ENCODE measurements around the gene NHLH2.

Gene NHLH2

DNA sequence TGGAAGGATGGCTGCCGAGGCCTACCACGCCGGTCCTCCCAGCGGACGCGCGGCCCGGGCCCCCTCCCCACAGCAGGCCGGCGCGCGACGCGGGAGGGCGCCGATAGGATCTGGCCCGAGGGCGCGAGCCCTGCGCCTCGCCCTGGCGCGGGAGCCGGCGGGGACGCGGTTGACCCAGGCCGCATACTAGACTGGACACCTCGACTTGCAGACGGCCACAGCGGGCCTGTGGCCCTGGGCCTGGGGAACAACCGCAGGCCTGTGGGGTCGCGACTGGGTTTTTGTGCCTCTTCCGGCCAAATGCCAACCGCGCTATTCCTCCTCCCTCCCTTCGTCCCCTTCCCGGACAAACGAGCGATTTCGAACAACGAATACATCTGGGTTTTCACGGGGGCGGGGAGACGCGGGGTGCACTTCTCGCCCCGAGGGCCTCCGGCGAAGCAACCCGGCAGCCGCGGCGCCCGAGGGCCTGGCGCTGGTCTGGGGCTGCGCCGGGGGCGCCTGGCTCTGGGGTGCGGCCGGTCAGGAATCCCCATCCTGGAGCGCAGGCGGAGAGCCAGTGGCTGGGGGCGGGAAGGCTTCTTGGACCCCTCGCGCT is 2.4 kb downstream of the NHLH2 start:
- no peak for DNase-seq (ENCODE audit: low read depth)

DNA sequence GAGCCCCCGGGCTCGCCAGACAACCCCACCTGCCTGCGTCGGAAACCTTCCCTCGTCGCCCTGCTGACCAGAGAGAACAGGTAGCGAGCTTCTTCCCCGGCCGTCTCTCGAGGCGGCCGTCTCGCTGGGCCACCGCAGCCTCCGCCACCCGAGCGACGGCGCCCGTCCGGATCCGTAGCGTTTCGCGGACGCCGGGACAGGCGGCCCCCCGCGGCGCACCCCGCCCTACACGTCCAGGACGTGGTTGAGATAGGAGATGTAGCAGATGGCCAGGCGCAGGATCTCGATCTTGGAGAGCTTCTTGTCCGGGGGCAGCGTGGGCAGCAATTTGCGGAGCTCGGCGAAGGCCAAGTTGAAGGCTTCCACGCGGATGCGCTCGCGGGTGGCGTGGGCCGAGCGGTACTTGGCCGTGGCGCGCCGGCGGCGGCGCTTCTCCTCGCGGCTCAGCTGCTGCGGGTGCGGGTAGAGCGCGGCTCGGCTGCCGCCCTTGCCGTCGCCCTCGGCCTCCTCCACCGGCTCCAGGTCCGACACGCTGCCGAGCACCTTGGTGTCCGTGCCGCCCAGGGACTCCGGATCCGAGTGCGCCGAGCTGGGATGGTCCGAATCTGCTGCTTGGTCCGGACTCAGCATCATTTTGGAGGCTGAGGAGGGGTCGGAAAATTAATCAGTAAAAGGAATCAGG is 3.0 kb downstream of the NHLH2 start:
- DNase-seq (ENCODE audit: low read depth), result no peak

DNA sequence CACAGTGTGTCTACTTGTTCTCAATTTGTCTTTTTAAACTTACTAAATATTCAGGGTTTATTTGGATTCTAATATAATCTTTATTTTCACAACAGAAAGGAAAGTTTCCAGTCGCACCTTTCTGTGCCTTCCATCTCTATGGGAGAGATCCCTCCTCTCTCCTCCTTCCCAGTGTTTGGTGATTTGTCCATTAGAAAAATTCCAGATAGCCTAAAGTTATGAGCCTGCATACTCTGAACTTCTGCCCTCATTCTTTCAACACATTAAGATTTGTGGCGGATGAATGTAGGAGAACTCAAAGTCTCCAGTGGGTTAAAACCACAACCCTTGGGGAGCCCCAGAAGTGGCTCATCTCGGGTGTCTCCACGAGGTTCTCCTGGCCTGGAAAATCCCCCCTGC is 3.6 kb downstream of the NHLH2 start:
- DNase-seq (ENCODE audit: low read depth), result no peak

DNA sequence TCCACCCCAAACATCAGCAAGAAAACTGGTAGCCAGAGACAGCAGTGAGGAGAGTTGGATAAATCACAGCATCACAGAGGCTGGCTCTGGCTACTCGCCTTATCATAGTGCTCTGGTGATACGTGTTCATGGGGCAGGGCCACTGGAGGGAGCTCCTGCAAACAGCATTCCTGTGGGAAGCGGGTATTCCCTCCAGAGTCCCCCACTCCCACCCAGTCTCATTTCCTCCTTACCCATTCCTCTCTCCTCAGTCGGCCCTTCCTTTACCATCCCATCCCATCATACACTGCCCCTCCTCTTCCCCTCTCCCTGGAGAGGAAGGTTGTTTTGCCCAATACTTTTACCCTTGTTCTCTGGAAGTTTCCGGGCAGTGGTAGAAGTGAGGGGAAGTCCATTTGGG is 7.1 kb downstream of the NHLH2 start:
- DNase-seq (ENCODE audit: low read depth), result no peak

DNA sequence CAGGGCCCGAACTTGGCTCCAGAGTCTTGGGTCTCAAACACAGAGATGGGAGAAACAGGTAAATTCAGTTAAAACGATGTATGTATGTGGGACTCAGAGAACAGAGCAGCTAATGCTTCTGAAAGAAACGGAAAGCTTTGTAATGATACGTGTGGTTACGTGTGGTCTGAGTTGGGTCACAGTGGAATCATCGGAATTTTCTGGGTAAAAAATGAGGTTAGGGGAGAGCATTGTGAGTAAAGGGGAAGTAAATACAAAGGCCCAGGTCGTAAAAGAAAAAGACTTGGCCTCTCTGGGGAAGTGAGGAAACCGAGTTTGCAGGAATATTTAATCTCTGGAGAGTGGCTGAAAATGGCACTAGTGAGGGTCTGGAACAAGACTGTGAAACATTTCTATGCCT is 8.3 kb downstream of the NHLH2 start:
- no peak for DNase-seq (ENCODE audit: low read depth)

DNA sequence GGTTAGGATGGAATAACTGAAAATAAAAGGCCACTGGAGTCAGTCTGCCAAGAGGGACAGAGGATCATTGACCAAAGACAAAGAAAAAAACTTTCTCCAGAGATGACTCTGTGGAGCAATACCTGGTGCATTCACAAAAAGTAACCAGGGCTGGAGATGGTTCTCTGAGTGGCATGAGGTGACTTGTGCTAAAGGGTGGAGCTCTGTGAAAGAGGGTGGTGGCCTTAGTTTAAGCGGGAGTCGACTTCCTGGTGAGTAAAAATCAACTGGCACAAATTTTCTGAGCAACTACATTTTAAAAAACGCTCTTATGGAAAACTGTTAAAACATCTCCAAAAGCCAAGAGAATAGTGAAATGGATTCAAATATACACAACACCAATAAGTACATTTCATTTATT is 10.0 kb downstream of the NHLH2 start:
- no peak for DNase-seq (ENCODE audit: low read depth)

DNA sequence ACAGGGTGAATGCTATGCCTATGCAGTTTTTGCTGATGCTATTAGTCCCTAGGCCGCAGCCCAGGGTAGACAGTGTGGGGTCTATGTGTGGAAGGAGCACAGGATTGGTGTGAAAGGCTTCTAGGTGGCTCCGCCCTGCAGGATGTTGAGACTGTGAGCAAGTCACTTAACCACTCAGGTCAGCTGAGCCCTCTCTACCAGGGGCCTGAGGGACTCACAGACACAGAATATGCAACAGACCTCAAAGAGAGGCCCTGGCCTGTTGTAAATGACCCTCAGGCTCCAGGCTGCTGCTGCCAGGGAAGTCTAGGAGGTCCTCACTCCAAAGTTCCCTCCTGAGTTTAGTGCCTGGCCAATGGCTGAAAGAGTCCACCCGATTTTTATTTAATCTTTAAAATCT is 11.0 kb downstream of the NHLH2 start:
- DNase-seq (ENCODE audit: low read depth), result no peak

DNA sequence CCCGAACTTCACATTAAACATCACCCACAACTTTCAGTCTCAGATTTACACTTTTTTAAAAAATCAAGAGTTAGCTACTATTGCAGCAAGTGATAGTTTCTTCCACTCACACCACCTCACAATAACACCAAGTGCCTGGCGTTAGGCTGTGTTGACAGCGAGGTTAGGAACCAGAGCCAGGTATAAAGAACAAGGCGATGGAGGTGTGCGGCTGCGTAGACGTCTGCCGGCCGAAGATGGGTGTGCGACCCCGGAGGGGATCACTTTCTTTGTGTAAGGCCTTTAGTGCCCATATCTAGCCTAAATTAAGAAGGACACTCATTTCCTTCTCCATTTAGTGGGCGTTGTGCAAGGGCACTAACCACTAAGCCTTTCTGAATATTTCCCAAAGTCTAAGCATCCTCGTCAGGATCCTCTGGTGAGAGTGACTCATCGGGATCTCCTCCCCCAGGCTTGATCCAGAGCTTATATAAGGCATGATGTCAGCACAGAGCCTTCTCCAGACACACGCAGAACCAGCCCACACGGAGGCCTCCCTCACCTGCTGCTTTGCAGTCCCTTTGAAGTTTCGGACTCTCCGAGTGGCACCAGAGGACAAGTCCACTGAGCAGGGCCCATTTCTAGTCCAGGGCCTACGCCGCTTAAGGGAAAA is 11.8 kb downstream of the NHLH2 start:
- DNase-seq (ENCODE audit: low read depth), result no peak

DNA sequence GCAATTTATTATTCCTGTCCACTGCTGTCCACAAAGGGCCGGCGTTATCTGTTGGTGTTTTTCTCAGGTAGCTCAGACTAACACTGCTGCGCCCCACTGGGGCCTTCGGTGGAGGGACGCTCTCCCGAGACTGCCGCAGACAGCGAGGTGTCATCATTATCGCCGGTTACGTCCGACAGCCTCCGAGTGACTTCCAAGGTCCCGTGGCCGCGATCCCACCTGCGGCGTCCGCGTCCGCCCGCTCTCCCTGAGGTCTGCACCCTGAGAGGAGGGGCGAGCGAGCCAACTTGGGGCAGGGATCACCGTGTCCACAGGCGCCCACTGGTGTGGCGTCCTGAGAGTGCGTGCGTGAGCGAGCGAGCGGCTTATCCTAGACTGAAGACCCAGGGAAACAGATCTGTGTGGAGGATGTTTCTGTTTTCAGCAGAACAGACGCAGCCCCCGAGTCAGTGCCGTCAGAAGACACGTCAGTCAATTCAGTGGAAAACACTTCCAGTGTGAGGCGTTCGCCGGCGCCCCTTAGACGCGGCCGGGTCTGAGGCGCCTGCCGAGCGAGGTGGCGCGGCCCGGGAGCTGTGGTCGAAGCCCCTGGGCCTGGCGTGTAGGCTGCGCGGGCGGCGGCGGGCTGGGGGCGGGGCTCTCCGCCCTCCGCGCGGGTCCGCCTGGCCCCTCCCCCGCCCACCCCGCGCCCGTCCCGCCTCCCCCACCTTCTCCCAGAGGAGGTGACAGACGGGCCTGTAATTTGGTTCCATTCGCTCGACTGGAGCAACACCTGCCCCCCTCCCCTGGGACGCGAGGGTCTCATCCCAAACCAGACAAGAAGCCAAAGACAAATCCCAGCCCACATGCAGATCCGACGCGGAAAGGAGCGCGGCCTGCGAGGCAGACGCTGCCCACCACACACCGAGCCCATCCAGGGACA is 12.6 kb downstream of the NHLH2 start:
- DNase-seq (ENCODE audit: low read depth), result no peak

DNA sequence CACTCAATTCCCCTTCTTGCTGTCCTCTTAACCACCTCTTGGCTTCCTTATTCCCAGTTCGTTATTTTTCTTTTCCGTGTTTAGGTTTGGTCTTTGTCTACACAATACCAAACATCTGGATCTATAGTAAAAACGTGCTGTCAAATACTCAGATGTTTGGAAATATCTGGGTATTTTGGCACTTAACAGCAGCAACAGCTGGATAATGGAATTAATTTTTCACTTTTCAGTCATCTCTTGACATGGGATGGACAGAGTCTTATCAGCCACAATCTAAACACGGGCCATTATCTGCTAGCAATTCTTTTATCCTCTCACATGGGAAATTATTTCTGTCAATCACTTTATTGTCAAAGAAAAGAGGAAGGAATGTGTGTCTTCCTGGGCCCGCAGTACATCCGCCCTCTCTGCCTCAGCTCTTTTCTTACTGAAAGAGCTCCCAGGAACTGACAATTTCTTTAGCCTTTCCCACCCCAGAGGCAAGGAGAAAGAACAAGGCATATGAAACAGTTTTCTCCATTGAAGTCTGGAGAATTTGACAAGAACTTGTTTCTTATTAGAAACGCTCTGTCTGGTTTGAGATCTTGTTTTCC is 13.4 kb downstream of the NHLH2 start:
- DNase-seq (ENCODE audit: low read depth), result no peak

DNA sequence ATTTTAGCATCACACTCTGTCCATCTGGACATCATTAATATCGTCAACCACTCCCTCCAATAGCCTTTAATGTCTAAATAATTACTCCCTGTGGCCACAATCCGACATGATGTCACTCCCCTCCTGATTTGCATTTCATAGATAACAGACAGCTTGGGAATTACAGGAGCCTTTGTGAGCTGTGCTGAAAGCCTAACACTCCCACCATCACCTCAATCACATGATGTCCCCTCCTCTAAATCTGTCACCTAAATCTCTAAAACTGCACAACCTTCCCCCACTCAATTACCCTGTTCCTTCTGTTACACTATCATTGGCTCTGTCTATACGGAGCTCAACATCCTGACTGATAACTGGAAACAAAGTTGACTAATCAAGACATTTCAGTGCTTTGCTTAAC is 14.3 kb downstream of the NHLH2 start:
- no peak for DNase-seq (ENCODE audit: low read depth)

DNA sequence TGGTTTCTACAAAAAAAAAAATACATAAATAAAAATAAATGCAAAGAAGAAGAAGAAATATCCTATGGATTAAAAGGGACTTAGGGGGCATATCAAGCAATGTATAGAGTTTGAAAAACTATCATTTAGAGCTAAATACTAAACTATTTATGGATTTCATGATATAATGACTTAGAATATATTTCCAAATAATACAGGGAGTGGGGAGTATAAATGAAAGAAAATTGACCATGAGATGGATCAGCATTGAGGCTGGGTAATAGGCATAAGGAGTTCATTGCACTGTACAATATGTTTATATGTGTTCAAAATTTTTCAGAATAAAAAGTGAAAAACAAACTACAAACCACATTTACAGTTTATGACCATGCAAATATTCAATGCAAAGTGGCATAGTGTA is 18.8 kb downstream of the NHLH2 start:
- no peak for DNase-seq (ENCODE audit: low read depth)

DNA sequence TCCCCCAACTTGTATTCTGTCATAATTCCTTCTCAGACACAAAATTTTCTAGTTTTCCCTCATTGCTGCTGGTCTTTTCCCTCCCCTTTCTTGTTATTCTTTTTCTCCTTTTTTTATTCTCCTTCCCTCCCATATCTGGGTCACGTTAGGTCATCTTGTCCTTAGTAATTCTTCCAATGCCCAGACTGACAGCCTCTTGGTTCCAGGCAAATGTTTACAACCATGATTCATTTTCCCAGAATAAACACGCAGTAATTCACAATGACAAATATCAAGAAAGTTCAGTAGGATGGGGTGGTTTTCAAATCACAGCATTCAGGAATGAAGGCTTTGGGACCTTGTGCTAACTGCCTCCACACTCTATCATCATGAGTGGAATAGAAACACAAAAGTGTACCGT is 25.2 kb downstream of the NHLH2 start:
- DNase-seq (ENCODE audit: low read depth), result no peak

DNA sequence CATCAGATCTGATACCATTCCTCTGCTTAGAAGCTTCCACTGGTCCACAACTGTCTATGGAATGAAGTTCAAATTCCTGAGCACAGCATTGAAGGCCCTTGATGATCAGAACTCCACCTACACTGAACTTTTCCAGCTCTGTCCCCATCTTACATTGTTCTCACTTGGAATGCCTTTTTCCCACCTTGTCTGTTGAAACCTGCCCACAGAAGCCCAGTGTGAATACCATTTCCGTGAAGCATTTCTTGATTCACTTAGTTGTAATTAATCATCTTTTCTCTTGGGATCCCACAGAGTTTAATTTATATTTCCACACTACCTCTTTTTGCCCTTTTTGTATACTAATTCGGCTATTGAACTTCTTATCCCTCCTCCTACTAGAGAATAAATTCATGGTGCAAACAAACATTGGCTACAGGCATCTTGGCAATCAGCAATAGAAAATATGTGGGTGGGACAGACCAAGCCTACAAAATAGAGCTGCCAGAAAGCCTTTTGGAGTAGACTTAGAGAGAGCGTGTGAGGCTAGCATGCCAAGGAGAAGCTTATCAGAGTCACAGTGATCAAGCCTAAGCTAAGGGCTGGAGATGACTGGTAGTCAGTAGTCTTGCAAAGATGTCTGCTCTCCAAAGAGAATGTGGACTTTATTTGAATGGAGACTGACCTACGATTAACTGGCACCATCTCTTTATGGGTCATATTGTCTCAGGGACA is 26.1 kb downstream of the NHLH2 start:
- DNase-seq (ENCODE audit: low read depth), result no peak

DNA sequence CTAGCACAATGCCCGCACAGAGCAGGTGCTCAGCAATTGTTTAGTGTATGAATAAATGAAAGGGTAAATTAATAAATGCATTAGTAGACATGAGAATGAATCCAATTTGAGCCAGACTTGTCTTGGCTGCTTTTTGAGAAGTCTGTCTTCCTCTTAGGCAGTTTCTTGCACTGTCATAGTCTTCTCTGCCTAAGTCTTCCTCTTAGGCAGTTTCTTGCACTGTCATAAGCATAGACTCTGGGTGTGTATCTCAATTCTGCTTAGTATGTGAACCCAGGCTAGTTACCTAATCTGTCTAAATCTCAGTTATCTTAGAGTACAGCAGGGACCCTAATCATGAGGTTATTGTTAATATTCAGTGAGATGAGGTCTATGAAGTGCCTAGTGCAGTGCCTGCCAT is 27.2 kb downstream of the NHLH2 start:
- no peak for DNase-seq (ENCODE audit: low read depth)

DNA sequence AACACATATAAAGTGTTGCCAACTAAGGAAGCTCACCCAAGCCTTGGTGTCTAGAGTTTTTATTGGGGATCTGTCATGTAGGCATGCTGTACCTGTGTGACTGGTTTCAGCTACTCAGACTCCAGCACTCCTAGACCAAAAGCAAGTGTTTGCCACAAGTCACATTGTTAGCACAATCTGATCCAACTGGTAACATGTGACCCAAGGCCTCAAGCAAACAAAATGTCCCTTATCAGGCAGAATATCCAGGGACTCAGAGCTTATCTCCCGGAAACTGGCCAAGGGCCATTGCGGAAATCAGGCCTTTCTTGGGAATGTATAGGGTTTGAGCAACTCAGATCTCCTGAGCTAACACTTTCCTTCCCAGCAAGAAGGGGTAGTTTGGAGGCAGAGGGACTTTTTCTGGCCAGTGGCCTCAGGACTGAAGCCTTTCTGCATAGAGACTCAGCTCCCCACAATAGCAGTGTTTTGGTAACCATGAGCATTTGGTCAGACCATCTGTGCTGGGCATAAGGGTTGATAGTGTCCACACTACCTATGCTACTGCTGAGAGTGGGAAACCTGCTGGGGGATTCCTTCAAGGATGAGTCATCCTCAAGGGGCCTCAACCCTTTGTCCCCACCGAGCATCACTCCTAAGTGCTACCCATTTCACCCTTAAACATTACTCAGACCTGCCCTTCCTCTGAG is 29.6 kb downstream of the NHLH2 start:
- DNase-seq (ENCODE audit: low read depth), result no peak

DNA sequence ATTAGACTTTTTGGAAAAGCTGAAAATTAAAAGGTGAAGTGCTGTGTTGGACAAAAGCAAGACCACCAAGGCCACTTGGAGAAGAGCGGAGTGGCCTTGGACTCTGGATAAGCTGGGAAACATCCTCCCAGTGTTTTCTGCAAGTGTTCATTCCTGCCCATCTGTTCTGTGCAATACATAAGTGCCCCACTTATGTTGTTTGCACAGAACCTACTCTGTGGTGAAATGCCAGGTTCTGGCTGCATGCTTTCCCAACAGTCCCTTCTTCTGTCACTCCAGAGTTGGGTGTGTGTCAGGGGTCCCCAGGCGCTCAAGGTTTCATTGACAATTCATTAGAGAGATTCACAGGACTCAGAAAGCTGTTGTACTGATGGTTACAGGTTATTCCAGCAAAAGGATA is 30.3 kb downstream of the NHLH2 start:
- no peak for DNase-seq (ENCODE audit: low read depth)

DNA sequence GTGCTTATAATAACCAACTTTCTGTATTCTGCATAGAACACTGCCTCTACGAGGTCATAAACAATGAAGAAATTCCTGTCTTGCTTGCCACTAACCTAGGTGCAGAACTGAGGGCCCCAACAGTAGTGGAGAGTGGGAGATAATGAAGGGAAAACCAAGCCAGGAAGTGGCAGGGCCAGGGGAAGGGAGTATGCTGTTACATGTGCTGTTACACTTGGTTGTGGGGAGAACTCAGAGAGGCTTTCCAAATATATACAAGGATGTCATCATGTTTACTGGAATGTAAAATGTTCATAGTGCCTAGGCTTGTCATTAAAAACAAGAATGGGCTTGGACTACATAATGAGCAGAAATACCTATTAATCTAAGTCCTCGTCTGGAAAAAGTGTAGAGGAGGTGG is 31.1 kb downstream of the NHLH2 start:
- no peak for DNase-seq (ENCODE audit: low read depth)

DNA sequence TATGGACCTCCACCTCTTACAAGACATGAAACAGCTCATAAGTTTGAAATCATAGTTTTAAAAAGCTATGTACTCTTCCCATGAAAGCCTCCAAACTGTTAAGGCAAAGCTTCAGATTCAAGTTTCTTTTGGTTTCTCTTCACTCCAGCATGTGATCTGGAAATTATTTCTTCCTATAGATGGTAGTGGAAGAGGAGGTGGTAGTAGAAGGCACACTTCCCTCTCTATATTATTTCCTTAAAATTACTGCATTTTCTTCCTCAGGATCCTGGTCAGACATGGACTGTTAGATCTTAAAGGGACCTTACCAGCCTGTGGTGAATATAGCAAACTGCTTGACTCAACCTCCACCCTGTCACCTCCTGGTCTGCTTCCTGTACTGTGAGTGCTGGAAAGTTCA is 31.9 kb downstream of the NHLH2 start:
- no peak for DNase-seq (ENCODE audit: low read depth)

DNA sequence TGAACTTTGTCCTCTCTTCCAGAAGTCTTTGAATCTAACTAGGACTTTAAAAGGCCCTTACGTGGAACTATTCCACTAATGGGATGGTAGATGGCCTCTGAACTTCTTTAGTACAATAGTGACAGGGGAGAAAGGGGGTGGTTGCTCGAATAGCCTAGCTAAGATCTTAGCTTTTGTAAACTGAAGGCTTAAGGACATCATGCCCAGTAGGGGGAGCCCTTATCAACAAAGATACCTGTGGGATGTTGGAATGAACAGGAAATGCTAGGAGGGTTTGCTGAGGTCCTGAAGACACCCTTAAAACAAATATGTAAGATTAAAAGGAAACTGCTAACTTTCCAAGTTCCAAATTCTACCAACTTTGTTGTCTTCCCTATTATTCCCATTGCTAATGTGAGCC is 33.2 kb downstream of the NHLH2 start:
- no peak for DNase-seq (ENCODE audit: low read depth)

DNA sequence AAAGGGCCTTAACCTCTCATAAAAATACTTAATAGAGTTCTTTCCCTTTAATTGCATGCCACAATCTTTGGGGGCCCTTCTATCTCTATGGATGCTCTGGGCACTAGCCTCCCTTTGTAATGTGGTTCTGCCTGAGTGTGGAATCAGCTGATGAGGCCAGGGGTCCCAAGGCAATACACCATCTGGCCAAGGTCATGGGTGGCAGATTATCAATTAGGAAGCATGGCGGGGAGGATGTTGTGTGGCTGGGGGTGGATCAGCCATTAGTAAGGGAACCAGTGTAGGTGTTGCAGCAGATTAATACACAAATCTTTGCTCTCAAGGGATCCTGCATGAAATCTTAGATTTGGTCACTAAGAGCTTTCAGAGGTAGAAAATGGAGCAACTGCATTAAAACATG is 35.3 kb downstream of the NHLH2 start:
- DNase-seq (ENCODE audit: low read depth), result no peak
